Stimulated activated CD4-positive, alpha-beta T cell treated with anti-CD3 and anti-CD28 coated beads, Interleukin-4, amount 100 ng/mL, for 48 hours (primary cell): ENCODE results near the gene MAML1.
A peak's percentile ranks its signal among the peaks of the same experiment; 100 is the strongest.

Experiments
- DNase-seq, 2 donors: peaks; one replicate each; pipeline ENCODE4 v3.0.0-alpha.2; 2020; ENCODE audit warnings: low read depth in 2 of 2

Gene MAML1

GRCh38 chr5:179804555-179804947 lies 71.9 kb downstream of the MAML1 start:
- DNase-seq = no peak

GRCh38 chr5:179805070-179805528 lies 72.5 kb downstream of the MAML1 start:
- DNase-seq = no peak

DNA sequence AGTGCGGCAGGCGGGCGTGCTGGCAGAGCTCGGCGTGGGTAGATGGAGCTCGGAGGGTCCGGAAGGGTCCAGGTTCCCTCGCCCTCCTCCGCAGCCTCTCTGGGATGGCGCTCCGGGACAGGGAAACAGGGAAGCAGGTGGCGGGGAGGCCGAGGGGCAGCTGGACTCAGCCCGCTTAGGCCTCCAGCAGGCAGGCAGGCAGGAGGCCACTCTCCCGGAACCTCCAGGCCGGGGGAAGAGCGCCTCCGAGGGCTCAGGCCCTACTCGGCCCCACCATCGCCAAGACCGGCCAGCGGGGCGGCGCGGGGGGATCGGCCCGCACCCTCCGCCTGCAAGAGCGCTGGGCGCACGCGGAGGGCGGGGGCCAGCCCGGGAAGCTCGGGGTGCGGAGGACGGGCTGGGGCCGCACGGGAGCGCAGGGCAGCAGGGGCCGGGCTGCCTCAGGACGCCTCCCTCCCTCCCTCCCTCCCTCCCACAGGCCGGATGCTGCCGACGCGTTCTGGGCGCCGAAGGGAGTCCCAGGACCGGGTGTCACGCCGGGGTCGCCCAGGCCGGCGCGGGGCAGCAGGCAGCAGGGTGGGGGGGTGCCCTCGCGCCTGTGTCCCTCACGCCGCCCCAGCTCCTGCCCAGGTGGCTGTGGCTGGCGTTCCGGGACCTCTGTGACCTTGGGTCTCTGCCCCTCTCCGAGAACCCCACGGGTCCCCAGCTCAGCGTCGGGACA lies 73.1 kb downstream of the MAML1 start:
- no peak for DNase-seq

- DNase-seq = no peak
Observed at GRCh38 chr5:179806250-179807048, 73.8 kb downstream of the MAML1 start, which contains the start of gene MGAT4B. Gene MGAT4B (minus strand): TSS chr5:179806866. CDS start chr5:179806583, 283 bp downstream.

DNA sequence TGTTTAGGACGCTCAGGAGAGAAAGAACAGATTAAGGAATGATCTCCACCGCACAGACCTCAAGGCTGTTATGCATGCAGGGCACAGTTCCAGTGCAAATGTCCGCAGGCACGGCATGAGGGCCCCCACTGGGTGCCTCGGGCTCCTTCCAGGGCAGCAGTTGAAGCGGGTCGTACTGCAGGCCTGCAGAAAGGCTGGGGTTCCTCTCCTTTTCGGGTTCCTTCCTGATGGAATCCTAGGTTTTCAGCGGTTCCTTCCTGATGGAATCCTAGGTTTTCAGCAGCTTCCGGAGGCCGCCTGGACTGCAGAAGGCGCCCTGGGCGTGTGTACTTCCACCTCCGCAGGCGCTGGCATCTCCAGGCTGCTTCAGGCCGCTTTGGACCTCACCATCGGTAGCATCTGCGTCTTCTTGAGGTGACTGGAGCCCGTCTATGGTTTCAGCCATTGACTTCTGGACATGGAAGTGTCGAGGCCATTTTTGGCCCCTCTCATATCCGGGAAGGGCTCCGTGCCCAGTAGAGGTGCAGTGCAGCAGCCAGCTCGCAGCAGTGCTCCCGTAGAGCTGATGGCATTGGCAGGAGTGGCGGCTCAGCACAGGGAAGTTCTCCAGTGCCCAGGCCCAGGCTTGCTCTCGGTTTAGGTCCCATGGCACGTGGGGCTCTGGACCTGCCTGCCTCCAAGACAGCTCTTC lies 79.7 kb downstream of the MAML1 start:
- no peak for DNase-seq

- no peak for DNase-seq
Observed at GRCh38 chr5:179812997-179813607, 80.5 kb downstream of the MAML1 start.

- no peak for DNase-seq
Observed at GRCh38 chr5:179814090-179814489, 81.5 kb downstream of the MAML1 start.

- no peak for DNase-seq
Observed at GRCh38 chr5:179815491-179816249, 83.0 kb downstream of the MAML1 start.

DNA sequence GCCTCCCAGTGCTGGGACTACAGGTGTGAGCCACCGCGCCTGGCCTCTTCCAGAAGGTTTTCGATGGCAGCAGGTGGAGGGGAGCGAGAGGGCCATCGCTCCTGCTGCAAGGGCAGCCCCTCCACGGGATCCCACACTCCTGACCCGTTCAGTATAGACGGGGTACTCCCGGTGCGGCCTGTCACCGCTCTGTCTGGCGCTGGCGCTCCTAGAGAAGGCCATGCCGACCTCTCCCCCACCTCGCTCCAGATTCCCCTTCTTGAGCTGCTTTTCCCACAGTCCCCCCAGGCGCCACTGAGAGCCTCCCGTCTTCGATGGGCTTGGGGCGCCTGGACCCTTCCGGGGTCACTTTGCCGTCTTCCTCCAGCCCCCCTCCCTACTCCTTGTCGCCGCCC lies 83.8 kb downstream of the MAML1 start:
- no peak for DNase-seq

- no peak for DNase-seq
Observed at GRCh38 chr5:179816796-179817469, 84.3 kb downstream of the MAML1 start.

DNA sequence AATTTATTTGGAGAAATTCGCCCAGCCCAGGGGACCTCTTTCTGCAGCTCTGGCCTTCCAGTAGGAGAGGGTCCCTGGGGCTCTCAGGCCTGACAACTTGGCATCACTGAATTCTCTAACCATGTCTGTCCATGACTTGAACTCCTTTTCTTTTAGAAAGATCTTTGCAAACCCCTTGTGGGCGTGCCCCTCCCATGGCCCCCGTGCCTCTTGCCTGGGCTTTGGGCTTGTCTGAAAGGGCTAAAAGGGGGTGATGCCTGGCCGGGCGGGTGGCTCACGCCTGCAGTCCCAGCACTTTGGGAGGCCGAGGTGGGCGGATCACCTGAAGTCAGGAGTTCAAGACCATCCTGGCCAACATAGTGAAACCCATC lies 84.8 kb downstream of the MAML1 start:
- DNase-seq = no peak

GRCh38 chr5:179817890-179818745 lies 85.5 kb downstream of the MAML1 start:
- DNase-seq = no peak

DNA sequence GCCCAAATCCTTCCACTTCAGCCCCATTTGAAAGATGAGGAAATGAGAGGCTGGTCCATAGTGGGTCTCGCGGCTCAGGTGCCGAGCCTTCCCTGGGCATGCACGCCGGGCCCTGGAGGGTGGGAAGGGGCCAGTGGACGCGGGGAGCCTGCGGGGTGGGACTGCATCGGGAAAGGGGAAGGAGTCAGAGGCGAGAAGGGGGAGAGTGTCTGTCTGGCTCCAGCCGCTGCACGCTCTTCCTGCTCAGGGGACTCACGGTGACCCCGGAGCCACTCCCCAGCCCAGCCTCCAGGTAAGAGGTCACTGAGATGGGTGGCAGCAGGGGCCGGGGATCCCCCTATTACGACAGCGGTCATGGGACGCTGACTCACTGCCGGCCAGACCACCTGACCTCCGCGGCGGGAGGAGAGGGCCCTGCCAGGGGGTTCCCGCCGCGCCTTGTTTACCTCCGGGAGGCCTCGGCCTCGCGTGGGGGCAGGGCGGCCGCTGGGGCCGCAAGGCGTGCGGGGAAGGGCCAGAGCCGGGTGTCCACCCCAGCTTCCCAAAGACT lies 86.2 kb downstream of the MAML1 start:
- peak; percentile 65 to 77 for DNase-seq

DNA sequence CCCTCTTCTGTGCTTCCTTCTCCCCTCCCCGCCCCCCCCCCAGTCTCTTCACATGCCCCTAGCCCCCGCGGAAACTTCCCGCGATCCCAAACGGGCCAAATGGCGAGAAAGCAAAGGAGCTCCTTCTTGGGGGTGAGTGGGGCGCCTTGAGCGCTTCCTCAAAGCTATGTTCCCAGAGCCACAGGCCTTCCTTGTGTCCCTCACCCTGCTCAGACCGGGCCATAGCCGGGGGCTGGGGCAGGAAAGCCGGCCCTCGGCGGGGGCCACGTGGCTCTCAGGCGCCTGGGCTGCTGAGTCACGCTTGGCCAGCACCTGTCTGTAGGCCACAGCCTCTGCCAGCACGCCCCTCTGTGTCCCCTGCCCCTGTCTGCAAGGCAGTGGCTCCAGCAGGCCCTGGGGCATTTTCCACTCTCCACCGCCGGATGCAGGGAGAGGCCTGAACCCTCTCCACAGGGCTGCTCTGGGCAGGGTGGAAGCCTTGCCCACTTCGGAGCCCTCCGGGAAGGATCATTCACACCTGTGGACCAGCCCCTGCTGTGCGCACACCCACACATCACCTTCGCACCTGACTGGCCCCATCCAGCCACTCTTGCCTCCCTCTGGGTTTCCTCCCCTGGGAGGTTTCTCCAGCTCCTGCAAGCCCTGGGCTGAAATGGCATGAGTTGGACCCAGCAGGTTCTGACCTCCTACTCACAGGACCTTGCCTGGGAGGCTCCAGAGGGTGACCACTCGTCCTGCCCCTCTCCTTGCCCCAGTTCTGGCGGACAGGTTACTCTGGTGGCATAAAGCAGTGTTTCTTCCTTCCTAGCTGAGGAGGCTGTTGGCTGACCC lies 86.9 kb downstream of the MAML1 start:
- no peak for DNase-seq

GRCh38 chr5:179820127-179820482 lies 87.5 kb downstream of the MAML1 start:
- no peak for DNase-seq

DNA sequence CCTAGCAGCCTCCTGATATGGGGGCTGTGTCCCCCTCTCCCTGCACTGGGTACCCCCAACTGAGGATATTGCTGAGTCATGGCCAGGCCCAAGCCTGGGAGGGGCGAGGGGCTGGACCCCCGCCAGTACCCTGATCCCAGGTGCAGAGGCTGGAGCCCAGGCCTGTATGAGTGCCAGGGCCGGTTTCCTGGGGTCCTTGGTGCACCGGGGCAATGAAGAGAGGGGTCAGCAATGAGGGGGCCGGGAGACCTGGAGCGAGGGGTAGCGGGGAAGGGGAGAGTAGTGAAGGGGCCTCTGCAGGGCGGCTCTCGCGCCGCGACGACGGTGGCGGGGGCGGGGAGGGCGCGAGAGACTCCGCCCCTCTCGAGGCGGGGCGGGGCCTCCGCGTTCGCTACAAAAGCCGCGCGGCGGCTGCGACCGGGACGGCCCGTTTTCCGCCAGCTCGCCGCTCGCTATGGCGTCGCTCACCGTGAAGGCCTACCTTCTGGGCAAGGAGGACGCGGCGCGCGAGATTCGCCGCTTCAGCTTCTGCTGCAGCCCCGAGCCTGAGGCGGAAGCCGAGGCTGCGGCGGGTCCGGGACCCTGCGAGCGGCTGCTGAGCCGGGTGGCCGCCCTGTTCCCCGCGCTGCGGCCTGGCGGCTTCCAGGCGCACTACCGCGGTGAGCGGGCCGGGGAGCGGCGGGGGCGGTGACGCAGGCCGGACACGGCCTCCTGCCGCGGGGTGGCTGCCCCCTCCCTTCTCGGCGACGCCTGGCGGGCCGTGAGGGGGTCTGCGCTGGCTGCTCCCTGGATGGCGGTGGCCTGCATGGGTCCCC lies 88.1 kb downstream of the MAML1 start, which contains the start of gene SQSTM1:
Gene SQSTM1 (plus strand): TSS at position 423 of the 815 bp plus-strand sequence. CDS start 32 bp downstream, at position 455.
- peak; percentile 73 to 76 for DNase-seq

DNA sequence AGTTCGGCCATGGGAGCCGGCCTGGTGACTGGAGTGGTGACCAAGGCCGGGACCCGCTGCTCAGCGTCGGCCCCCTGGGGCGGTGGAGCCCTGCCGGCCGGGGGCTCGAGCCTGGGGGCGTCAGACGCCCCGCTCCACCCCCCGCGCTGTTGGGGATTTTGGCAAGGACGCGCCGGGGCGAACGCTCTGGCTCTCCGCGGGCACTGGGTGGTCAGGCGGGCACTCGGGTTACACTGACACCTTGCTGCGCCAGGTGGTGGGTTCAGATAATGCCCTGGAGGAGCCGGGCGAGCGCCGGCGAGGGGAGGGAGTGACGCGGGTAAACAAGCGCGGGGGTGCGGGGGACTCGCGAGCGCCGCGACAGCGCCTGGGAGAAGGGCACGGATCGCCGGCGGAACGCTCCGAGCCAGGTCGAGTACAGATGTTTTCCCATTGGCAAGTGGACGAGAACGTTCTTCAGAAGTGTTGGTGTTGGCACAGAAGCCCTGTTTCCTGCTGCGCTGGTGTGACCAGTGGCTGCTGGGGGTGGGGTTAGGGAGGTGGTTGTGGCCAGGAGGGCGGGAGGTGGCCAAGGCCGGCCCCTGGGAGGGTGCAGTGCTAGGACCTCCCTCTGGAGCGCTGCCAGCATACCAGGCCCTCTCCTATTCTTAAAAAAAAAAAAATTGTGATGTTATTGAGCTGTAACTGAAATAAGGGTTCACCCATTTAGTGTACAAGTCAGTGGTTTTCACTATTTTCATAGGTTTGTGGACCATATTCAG lies 88.9 kb downstream of the MAML1 start:
- peak; percentile 76 to 83 for DNase-seq
